ENCODE data around the gene CA10.

DNA sequence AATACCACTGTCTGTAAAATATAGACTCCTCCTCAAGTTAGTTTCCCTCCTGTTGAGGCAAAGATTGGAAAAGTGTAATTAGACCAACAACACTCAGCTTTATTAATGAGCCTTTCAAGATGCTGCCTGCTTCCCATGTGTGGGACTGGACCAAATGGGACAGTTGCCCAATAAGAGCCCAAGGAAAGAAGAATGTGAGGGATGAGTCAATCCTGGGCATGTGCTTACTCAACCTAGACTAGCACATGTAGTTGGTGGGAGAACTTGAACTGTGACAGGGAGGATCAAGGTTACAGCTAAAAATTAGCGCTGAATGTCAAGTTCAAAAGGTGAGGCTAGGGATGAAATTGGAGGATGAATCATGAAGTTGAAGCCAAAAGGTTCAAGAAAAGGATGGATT lies 435.5 kb downstream of the CA10 start:
- TF ChIP-seq, protein P1, sequence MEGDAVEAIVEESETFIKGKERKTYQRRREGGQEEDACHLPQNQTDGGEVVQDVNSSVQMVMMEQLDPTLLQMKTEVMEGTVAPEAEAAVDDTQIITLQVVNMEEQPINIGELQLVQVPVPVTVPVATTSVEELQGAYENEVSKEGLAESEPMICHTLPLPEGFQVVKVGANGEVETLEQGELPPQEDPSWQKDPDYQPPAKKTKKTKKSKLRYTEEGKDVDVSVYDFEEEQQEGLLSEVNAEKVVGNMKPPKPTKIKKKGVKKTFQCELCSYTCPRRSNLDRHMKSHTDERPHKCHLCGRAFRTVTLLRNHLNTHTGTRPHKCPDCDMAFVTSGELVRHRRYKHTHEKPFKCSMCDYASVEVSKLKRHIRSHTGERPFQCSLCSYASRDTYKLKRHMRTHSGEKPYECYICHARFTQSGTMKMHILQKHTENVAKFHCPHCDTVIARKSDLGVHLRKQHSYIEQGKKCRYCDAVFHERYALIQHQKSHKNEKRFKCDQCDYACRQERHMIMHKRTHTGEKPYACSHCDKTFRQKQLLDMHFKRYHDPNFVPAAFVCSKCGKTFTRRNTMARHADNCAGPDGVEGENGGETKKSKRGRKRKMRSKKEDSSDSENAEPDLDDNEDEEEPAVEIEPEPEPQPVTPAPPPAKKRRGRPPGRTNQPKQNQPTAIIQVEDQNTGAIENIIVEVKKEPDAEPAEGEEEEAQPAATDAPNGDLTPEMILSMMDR (IDR thresholded peaks at IDR 0.05): no peak
- TF ChIP-seq POLR2AphosphoS5 (IDR thresholded peaks at IDR 0.05; ENCODE audit: insufficient read depth in 1 of 2, low read depth in 1 of 2): no peak

Measured in vagina (tissue), 2 donors.